ENCODE results near the gene NAA80.
"Not testable (repeated sequence)": the region's sequence is repeated elsewhere in the genome, so short reads cannot be mapped to it uniquely, and the experiment has no call there.

Gene NAA80

GRCh38 chr3:50312041-50312440, 12.8 kb upstream of the NAA80 start:
- DNase-seq: not testable (repeated sequence)

GRCh38 chr3:50304601-50305000, 5.4 kb upstream of the NAA80 start:
- no peak for DNase-seq

- DNase-seq: no peak
These were observed 4.0 kb upstream of the NAA80 start, which contains the start of gene HYAL1 for GRCh38 chr3:50303013-50303815. TSS of gene HYAL1 (minus strand) at chr3:50303574. CDS start at chr3:50302956, 618 bp downstream.

GRCh38 chr3:50302095-50303012, 3.1 kb upstream of the NAA80 start:
- DNase-seq: no peak

- DNase-seq: no peak
These were observed 1.6 kb upstream of the NAA80 start for GRCh38 chr3:50300681-50301254.

DNA sequence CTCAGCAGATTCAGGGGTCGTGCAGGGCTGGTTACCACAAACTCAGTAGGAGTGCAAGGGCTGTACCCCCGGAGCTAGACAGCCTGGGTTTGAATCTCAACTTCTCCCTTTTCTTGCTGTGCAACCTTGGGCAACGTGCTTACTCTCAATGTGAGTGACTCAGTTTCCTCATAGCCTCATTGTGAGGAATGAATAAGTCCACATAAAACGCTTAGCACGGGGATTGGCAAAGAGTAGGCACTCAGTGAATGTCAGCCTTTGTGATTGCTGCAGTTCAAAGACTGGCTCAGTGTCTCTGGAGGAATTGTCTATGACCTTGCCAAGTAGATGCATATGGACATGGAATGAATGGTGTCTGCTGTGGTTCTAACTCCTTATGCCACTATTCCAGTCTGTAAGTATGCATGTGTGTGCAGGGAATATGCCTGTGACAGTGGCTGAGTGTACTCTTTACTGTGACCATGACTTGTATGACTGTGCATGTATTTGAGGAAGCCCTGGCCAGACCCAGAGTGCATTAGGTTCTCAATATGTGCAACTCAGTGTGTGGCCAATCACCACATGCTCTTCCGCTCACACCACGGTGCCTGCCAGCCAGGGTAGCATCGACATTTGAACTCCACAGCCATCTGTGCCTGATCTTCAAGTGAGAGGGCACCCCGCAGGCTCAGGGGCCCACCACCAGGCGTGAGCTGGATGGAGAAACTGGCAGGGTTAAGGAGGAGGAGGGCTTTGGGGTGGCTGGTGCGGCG, 900 bp upstream of the NAA80 start:
- DNase-seq: no peak

GRCh38 chr3:50299638-50299928, 378 bp upstream of the NAA80 start:
- no peak for DNase-seq

- DNase-seq: no peak
These were observed 1.1 kb downstream of the NAA80 start for GRCh38 chr3:50297896-50298725.

- DNase-seq: no peak
These were observed 1.8 kb downstream of the NAA80 start for GRCh38 chr3:50297384-50297775.

DNA sequence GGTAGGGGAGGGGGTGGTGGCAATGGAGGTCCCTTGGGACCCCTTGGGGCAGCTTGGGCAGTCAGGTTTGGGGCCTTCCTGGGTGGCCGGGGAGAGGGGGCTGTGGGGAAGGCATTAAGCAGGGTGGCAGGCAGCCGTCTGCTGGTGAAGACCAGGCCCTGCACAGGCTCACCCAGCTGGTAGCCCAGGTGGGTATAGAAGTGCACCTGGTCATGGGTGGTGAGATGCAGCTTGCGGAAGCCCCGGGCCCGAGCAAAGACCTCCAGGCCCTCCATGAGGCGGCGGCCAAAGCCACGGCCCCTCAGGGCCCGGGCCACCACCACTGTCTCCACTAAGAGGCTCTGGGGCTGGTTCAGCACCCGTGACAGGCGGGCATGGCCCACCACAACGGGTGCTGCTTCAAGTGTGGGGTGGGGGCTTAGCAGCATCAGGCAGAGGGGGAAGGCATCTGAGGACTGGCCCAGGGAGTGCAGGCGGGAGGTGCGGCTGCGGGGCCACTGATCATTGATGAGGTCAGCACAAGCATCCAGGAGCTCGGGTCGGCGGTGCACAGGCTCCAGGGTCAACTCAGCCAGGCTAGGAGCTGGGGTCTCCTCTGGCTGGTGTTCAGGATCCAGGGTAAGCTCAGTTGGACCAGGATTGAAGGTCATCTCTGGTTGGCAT, 2.4 kb downstream of the NAA80 start:
- DNase-seq: no peak

DNA sequence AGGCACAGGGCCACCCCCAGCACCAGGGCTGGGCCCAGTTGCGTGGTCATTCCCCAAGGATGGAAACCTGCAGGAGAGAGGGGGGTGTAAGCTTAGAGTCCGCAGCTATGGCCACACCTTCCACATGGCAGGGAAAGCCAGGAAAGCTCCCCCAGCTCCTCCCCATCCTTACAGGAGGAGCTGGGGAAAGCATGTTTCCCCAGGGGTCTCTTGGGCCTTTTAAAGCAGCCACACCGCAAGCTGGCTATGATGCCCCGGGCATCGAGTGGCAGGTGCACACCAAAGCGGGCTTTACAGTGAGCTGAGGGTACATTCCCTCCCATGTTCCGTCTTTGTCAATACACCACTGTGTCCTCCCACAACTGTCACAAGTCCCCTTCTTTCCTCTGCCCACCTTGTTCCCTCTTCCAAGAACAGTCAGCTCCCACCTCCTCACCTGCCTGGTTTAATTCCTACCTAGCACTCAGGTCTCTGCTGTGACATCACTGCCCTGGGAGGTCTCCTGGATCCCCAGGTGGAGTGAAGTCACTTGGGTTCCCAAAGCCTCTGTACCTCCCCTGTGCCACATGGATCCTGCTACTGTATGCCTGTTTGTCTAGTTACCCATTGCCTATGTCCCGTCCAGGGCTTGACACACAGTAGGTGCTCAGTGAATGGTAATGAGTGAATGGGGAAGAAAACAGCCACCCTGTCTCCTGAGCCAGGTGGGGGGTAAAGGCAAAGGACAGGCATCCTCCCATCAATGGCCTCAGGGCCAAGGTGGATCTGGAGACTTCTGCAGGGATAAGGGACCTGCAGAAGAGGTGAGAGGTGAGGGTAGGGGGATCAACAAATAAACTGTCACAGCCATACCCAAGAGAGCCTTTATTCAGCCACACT, 3.4 kb downstream of the NAA80 start:
- no peak for DNase-seq

DNA sequence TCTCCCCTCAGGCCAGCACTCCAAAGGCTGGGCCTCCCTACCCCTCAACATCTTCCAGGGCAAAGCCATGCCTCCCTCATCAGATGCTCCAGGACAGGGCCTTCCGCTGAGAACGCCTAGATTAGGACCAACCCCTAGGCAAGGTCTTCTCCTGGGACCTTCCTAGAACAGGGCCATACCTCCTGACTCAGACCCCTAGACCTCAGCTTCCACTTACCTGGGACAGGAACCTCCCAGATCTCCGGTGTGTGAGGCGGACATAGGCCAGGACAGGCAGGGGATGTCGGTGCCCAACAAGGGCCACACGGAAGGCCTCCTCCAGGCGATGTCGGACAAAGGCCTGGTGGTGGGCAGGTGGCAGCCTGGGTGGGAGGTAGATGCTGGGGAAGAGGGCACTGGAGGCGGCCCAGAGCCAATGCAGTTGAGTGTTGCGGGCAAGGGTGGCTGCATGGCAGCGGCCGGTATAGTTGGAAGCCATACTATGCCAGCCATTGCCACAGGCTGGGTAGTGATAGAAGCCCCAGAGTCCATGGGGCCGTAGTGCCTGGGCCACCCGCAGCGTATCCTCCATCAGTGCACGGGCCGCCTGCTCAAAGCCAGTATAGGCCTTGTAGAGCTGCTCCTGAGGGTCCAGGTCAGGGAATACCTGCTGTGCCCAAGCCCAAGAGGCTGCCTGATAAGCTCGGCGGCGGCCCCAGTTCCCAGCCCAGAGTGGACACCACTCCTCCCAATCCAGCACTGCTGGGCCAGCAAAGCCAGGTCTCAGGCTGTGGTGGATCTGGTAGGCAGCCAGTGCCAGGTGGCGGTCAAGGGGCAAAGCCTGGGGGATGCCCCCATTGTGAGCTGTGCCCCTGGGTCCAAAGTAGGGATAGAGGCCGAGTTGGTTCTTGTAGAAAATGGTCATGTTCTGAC, 4.5 kb downstream of the NAA80 start:
- no peak for DNase-seq

DNA sequence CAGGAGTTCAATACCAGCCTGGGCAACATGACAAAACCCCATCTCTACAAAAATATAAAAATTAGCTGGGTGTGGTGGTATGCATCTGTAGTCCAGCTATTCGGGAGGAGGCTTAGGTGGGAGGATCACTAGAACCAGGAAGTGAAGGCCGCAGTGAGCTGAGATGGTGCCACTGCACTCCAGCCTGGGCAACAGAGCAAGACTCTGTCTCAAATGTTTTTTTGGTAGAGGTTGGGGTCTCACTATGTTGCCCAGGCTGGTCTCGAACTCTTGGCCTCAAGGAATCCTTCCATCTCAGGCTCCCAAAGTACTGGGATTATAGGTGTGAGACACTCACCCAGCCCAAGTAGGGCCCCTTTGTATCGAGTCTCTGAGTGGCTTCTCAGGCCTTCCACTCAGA, 5.1 kb downstream of the NAA80 start:
- no peak for DNase-seq

DNA sequence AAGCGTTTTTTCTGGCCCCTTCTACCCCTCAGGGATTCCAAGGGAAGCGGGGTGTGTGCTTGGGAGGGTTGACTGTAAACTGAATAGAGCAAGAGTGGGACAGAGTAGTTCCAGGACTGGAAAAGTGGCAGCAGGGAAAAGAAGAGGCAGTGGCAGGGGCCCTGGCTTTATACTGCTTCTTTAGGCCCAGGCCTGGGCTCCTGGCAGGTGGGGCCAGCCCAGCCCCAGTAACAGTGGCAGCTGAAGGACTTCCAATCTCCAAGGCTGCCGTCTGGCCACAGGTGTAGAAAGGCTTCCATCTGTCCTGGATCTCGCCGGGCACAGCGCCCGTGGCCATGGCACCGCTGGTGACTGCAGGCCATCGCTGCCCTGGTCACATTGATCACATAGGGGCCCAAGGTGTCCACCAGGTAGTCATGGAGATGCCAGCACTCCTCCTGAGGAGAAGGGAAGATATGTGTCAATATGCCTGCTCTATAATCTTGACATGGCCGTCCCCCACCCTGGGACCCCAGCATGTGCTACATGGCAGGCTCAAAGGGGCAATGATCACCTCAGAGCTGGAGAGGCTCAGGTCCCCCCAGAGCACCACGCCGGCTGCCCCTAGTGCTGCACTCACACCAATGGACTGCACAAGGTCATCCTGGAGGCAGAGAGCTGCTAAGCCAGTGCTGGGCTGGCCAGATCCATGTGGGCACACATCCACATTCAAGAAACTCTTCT, 6.0 kb downstream of the NAA80 start:
- DNase-seq: no peak

- peak; percentile 90 for DNase-seq
These were observed 6.8 kb downstream of the NAA80 start, which contains the start of gene IFRD2 for GRCh38 chr3:50292159-50293078. TSS of gene IFRD2 (minus strand) at chr3:50292429. CDS start at chr3:50292274, 155 bp downstream.

GRCh38 chr3:50290161-50290641, 9.0 kb downstream of the NAA80 start:
- no peak for DNase-seq

- DNase-seq: no peak
These were observed 10.1 kb downstream of the NAA80 start for GRCh38 chr3:50289130-50289529.
